Stomach (tissue), 9 donors: ENCODE data around the gene MICAL2. TPM values are rescaled to one million over a fixed set of nuclear protein-coding genes. Genes with fewer than 3 reads are reported as not detected.
A peak's percentile ranks its signal among the peaks of the same experiment; 100 is the strongest.

ENCODE experiments used
- DNase-seq, 2 donors: peaks; one replicate each; pipeline versions ENCODE4 v3.0.0 to v3.0.0-alpha.2; 2013 to 2019
- H3K27ac ChIP-seq, 5 donors: fragments of 200-600 bp in 4 of 5; sonication (generic) in 4 of 5; one replicate each; pipeline ENCODE4 v1.5.1; 2013 to 2019; ENCODE audit warnings: mild to moderate bottlenecking in 1 of 5, moderate library complexity in 1 of 5
- H3K27me3 ChIP-seq, 3 donors: fragments of 200-600 bp; sonication (generic); one replicate each; pipeline ENCODE4 v1.5.1; 2017 to 2019; ENCODE audit warnings: mixed run types in 1 of 3
- H3K36me3 ChIP-seq, 4 donors: fragments of 200-600 bp; sonication (generic); 1 replicate in 3 of 4; 2 replicates in 1 of 4; pipeline ENCODE4 v1.5.1; 2016 to 2019
- H3K4me1 ChIP-seq, 4 donors: fragments of 200-600 bp; sonication (generic); one replicate each; pipeline ENCODE4 v1.5.1; 2016 to 2019
- H3K4me3 ChIP-seq, 4 donors: fragments of 200-600 bp; sonication (generic) in 3 of 4; one replicate each; pipeline ENCODE4 v1.5.1; 2016 to 2019; ENCODE audit warnings: mild to moderate bottlenecking in 1 of 4
- H3K9me3 ChIP-seq, 4 donors: fragments of 200-600 bp; sonication (generic); one replicate each; pipeline ENCODE4 v1.5.1; 2016 to 2019
- EP300 ChIP-seq: sonication (generic); formaldehyde crosslinking; IDR thresholded peaks from one replicate; pipeline ENCODE4 v1.6.1; 2017; ENCODE audit warnings: antibody characterized with exemption
- POLR2A ChIP-seq, 4 donors: fragments of 450-650 bp; IDR thresholded peaks; one replicate each; pipeline ENCODE4 v1.6.1; 2016; ENCODE audit warnings: antibody characterized with exemption in 4 of 4, control low read depth in 2 of 4, mild to moderate bottlenecking in 1 of 4, moderate library complexity in 1 of 4
- POLR2AphosphoS5 ChIP-seq, 3 donors: sonication (generic); formaldehyde crosslinking; IDR thresholded peaks; one replicate each; pipeline ENCODE4 v1.6.1; 2016; ENCODE audit warnings: antibody characterized with exemption in 3 of 3
- WGBS, 5 donors: extraction: QIAGEN DNeasy Blood & Tissue Kit in 3 of 5; methylation state at CpG; one replicate each; pipeline versions ENCODE4 v1.1.5 to v1.1.7; 2013 to 2018; 5-methylcytosine and 5-hydroxymethylcytosine counted together
- intact Hi-C: fragments of 100-400 bp; cut with DNase I; formaldehyde crosslinking; loops from one replicate; pipeline ENCODE4 v1.15.1; 2023; ENCODE audit warnings: low total_unique reads
- polyA plus RNA-seq, 3 donors: library from polyadenylated mRNA; stranded (reverse); fragments of 200-250 nt; gene quantifications; one replicate each; pipeline ENCODE4 v1.2.3, GENCODE V29; 2013
- total RNA-seq, 5 donors: library from RNA; depleted of rRNA; stranded (reverse); fragments of >200 nt; gene quantifications; one replicate each; pipeline versions ENCODE4 v1.1.0 to v1.2.3, GENCODE V29; 2014 to 2016
- TF ChIP-seq, protein P1 (sequence below), 7 experiments: fragments of 450-650 bp in 4 of 7; fragments of 200-600 bp in 3 of 7; sonication (generic) in 3 of 7; IDR thresholded peaks; one replicate each; pipeline ENCODE4 v1.5.1; 2016 to 2019; ENCODE audit warnings: antibody characterized with exemption in 7 of 7, control low read depth in 2 of 7, mild to moderate bottlenecking in 1 of 7
- donor health status: healthy with polysubstance abuse.
- donor health status: Bipolar disorder and iron deficiency.
- donor health status: healthy.

Gene MICAL2
- total and polyA plus RNA-seq, 8 donors = 11.2 to 165 (median 83.3) TPM

DNA sequence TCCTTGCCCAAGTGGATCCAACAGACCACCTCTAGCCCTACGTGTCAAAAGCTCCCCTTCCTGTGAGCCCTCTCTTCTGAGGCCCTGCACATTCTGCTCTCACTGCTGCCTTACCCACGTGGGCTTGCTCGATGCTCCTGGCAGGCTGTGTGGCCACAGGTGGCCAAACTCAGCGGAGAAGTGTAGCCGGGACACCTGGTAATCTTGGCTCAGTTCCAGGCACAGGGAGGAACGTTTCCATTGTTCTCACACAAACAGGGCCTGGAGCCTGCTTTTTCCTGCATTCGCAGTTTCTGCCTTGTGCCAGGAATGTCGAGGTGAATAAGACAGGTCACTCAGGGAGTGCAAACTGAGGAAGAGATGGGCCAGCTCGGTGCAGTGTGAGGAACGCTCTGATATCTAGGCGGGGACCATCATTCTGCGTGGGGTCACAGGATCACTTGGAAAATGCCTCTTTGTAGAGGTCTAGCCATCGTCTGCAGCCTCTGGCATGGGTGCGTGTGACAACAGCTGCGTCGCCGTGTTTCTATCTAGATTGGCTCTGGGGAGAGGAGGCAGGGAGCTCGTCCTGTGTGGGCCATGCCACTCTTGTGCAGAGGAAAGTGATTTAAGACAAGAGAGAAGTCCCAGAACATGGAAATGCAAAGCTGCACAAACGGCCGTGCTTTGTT is 139.3 kb downstream of the MICAL2 start:
- WGBS, 5 donors = 29 to 59% (median 45%) methylated on average over 20 of the region's 20 CpGs
- H3K4me1 ChIP-seq = peaks cover 71 to 99% (median 90%) of the 10 kb centered on the region in 4 donors
- intact Hi-C loops = no loop called here

DNA sequence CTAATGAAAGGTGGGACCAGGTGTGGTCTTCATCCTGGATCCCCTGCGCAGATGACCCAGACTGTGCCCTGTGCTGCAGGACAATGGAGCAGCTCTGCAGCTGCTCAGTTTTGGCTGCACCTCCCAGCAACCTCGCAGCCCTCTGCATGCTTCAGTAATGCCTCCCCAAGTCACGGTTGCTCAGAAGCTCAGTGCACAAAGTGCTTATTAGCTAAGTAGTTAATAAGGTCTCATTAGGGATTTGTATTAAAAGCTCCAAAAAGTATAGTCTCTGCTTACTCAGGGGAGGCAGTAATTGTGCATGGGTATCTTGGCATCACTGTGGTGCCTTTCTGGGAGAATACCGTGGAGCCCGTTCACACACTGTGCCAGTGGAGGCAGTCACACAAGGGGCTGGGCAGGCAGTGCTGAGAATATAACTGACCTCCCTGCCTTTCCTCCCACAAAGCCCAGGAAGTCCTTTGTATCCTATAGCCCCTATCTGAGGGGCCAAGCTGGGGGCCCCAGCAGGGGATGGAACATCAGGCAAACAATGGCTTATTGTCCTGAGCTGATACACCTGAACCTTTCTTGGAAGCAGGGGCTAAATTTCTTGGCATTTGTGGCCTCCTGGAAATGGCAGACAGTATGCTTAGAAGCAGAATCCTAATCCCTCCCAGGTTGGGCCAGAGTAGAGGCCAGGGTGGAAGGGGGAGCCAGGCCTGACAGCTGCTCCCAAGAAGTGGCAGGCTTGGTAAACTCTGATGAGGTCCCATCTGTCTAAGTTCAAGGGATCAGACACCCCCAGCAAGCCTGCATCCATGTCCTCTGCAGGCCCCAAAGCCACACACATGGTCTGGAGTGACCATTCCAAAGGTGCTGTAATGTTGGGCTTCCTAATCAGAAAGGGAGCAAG is 141.5 kb downstream of the MICAL2 start:
- WGBS, 5 donors = 25 to 67% (median 50%) methylated on average over 4 to 5 of the region's 5 CpGs
- TF ChIP-seq POLR2A (IDR thresholded peaks at IDR 0.05) (no peak), EP300 (no peak), POLR2AphosphoS5 (IDR thresholded peaks at IDR 0.05) (no peak)
- TF ChIP-seq, protein P1, sequence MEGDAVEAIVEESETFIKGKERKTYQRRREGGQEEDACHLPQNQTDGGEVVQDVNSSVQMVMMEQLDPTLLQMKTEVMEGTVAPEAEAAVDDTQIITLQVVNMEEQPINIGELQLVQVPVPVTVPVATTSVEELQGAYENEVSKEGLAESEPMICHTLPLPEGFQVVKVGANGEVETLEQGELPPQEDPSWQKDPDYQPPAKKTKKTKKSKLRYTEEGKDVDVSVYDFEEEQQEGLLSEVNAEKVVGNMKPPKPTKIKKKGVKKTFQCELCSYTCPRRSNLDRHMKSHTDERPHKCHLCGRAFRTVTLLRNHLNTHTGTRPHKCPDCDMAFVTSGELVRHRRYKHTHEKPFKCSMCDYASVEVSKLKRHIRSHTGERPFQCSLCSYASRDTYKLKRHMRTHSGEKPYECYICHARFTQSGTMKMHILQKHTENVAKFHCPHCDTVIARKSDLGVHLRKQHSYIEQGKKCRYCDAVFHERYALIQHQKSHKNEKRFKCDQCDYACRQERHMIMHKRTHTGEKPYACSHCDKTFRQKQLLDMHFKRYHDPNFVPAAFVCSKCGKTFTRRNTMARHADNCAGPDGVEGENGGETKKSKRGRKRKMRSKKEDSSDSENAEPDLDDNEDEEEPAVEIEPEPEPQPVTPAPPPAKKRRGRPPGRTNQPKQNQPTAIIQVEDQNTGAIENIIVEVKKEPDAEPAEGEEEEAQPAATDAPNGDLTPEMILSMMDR (IDR thresholded peaks at IDR 0.05) = no peak
- peaks cover 51 to 85% (median 70%) of the 10 kb centered on the region in 4 donors for H3K4me1 ChIP-seq
- no peaks in the 10 kb centered on the region for H3K9me3 ChIP-seq
- H3K4me3 ChIP-seq = no peak overlapping the region
- peaks cover 12 to 67% (median 30%) of the 10 kb centered on the region in 4 donors for H3K36me3 ChIP-seq
- DNase-seq = no peak
- H3K27ac ChIP-seq = peak overlapping the region in 4 of 5 donors; percentile 34 to 86 (median 58)
- H3K27me3 ChIP-seq = no peaks in the 10 kb centered on the region
- intact Hi-C loops = no loop called here

More for the DNA sequence above, 139.3 kb downstream of the MICAL2 start:
- Histone ChIP-seq H3K27ac (peak overlapping the region; percentile 60 to 86 (median 82)), H3K36me3 (peaks cover 7 to 63% (median 13%) of the 10 kb centered on the region in 4 donors), H3K4me3 (no peak overlapping the region), H3K27me3 (no peaks in the 10 kb centered on the region), H3K9me3 (no peaks in the 10 kb centered on the region)
- peak; percentile 30 to 73 (median 56) for TF ChIP-seq POLR2AphosphoS5 (IDR thresholded peaks at IDR 0.05)
- TF ChIP-seq, protein P1 (IDR thresholded peaks at IDR 0.05) = no peak
- peak; percentile 84 to 90 for DNase-seq

DNA sequence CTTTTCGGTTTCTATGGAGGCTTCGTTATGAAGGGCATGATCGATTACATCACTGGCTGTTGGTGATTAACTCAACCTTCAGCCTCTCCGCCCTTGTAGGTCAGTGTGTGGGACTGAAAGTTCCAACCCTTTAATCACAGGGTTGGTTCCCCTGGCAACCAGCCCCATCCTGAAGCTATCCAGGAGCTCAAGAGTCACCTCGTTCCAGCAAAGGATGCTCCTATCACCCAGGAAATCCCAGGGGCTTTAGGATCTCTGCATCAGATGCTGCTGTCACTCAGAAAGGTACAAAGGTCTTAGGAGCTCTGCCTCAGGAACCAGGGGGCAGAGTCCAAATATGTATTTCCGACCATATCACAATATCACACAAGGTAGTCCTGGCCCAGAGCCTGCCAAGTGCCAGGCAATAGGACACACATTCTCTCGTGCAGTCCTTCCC is 143.5 kb downstream of the MICAL2 start:
- Histone ChIP-seq H3K36me3 (peaks cover 26 to 79% (median 50%) of the 10 kb centered on the region in 4 donors), H3K27me3 (no peaks in the 10 kb centered on the region), H3K4me3 (no peak overlapping the region), H3K4me1 (peaks cover 40 to 77% (median 56%) of the 10 kb centered on the region in 4 donors), H3K9me3 (no peaks in the 10 kb centered on the region), H3K27ac (peak overlapping the region; percentile 34 to 86 (median 51))
- DNase-seq = peak; percentile 61 to 62
- TF ChIP-seq EP300 (no peak), POLR2A (IDR thresholded peaks at IDR 0.05) (no peak), POLR2AphosphoS5 (IDR thresholded peaks at IDR 0.05) (no peak)
- TF ChIP-seq, protein P1 (IDR thresholded peaks at IDR 0.05) = no peak
- intact Hi-C loops = no loop called here
- WGBS, 5 donors = 27 to 54% (median 45%) methylated on average over 7 of the region's 7 CpGs

DNA sequence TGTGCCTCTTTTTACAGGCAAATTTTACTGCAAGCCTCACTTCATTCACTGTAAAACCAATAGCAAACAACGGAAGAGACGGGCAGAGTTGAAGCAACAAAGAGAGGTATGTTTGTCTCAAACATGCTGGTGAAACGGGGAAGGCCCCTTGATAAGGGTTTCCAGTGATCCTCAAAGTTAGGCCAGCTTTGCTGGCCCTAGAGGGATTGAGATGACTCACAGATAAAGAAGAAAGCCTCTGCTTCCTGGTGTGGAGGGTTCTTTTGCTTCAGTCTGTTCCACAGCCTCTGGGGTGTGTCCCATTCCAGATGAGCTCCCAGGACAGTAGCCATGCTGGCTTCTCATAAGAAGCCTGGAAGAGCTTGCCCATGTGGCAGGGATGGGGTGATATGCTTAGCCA is 148.1 kb downstream of the MICAL2 start:
- no peak for TF ChIP-seq POLR2A (IDR thresholded peaks at IDR 0.05)
- no peak for TF ChIP-seq EP300
- peak in 2 of 3 donors; percentile 20 to 46 for TF ChIP-seq POLR2AphosphoS5 (IDR thresholded peaks at IDR 0.05)
- TF ChIP-seq, protein P1 (IDR thresholded peaks at IDR 0.05) = no peak
- H3K27ac ChIP-seq = peak overlapping the region in 4 of 5 donors; percentile 9 to 63 (median 34)
- peaks cover 48 to 95% (median 88%) of the 10 kb centered on the region in 4 donors for H3K36me3 ChIP-seq
- H3K4me1 ChIP-seq = peaks cover 12 to 31% (median 18%) of the 10 kb centered on the region in 4 donors
- intact Hi-C loops = no loop called here
- H3K27me3 ChIP-seq = no peaks in the 10 kb centered on the region
- no peak overlapping the region for H3K4me3 ChIP-seq
- peak in 1 of 2 donors; percentile 38 for DNase-seq
- no peaks in the 10 kb centered on the region for H3K9me3 ChIP-seq
- 32 to 69% (median 37%) methylated on average over 3 of the region's 3 CpGs for WGBS, 5 donors
